ENCODE data around the gene NTS. TPM values are rescaled to one million over a fixed set of nuclear protein-coding genes. Genes with fewer than 3 reads are reported as not detected.

The NTS gene, protein sequence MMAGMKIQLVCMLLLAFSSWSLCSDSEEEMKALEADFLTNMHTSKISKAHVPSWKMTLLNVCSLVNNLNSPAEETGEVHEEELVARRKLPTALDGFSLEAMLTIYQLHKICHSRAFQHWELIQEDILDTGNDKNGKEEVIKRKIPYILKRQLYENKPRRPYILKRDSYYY
- not detected in 2 replicates for total RNA-seq
- not detected for polyA plus RNA-seq (2012)

DNA sequence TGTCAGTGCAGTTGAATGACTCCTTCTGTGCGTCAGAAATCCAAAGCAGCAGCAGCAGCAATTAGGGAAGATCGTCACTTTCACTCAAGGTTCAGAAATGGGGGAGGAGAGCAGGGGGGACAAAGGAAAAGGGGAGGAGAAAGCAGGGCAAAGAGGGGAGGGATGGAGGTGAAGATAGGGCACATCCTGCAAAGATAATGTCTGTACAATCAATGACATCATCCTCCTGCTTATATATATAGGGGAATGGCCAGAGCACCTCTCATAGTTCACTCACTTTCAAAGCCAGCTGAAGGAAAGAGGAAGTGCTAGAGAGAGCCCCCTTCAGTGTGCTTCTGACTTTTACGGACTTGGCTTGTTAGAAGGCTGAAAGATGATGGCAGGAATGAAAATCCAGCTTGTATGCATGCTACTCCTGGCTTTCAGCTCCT, at the start of gene NTS:
Gene NTS, plus strand, starts transcription at position 265 of the 431 bp plus-strand sequence. Its CDS starts 109 bp downstream, at position 374.
- no peak for DNase-seq (ENCODE audit: low read depth)

DNA sequence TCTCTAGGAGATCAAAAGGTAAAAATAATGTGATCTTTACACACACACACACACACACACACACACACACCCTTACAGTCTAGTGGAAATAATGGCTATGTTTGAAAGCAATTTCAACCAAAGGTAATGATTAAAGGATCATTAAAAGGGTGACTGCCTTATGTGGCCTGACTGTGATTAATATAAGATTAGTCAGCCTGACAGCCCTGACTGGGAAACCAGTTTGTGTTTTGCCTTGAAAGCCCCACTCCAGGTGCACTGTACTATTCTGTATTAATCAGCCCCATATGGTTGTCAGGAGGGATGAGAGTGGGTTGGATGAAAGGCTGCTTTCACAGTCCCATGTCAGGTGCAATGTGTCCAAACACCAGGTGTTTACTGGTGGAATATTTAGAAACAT, 48.3 kb upstream of the NTS start:
- no peak for DNase-seq (ENCODE audit: low read depth)

DNA sequence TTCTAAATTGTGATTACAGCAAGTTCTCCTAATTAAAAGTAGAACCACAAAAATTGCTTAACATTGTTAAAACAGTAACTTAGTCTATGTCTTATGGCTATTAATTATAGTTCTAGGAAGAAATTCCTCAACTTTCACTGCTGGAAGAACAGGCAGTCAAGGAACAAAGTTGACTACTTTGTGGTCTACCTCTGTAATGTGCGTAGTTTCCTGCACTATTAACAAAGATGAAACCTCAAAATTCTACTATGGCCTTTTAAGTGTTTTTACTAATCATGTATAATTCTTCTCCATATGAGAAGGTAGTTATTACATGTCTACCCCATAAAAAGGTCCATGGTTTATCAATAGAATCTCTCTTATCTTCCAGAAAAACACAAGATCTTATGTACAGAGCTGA, 45.5 kb upstream of the NTS start:
- DNase-seq (ENCODE audit: low read depth) = no peak

DNA sequence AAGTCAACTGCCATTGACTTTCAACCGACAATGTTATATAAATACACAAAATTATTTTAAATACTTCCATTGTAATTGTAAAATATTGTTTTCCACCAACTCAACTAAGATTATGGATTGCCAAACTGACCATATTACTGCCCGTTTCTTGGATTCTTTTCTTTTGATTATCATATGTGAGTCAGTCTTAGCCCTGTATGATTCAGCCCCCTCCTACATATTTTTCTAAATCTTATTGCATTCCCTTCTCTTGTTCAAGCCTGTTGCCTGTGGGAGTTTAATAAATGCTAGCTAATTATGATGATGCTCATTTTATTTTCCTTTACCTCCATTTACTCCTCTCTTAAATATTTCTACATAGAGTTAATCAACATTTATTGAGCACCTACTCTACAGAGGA, 44.7 kb upstream of the NTS start:
- no peak for DNase-seq (ENCODE audit: low read depth)

DNA sequence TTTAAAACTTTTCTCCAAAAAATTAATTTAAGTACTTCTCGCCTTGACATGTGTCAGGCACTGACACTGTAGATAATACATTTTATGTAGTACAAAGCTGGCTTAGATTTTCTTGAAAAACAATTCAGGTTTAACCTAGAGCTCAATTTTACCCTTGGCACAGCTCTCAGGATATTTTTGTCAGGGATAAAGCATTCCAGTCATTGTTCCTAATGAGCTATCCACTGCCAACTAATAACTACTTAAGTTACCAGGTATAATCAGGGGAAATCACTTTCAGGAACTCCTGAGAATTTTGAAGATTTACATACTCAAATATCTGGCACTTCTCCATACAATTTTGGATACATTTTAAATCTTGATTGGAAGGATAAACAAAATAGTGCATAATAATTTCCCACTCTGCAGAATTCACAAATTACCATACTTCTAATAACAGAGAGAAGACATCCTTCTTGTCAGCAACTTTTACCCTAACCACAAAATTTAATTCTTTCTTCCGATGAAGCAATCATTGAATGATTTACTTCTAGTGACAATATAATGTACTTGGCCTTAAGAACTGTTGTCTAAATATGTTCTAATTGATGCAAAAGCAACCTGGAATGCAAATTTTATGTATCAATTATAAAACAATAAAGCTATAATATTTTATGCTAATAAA, 42.6 kb upstream of the NTS start:
- DNase-seq (ENCODE audit: low read depth) = no peak

DNA sequence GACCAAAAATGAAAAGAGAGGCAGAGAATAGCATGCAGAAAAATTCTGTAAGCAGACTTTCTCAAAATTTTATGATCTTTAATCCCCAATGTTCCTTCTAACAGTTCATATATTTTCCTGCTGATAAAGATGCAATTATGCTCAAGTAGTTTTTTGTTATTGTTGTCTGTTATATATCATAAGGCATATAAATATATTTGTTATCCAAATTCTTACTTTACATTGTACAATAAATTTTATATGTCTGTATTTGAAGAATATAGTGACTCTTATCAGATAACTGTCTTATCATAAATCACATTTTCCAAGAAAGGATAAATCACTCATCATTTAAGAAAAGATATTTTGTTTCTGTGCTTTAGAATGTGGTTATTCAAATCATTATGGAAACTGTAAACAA, 40.5 kb upstream of the NTS start:
- no peak for DNase-seq (ENCODE audit: low read depth)

DNA sequence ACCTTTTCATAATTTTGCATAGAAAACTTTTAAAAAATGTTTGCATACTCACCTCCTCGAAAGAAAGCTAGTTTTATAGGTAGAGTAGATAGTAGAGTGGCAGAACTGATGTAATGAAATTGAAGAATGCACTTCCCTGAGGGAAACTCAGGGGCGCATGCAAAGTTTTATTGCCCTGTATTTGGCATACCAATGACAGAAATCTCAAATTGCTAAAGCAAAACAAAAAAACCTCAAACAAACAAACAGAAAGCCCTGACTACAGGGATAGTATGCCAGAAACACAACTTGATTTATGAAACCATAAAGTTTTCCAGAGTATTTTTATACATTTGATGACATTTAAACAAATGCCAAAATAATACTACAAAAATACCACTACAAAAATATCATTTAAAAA, 39.7 kb upstream of the NTS start:
- peak; percentile 1 for DNase-seq (ENCODE audit: low read depth)

DNA sequence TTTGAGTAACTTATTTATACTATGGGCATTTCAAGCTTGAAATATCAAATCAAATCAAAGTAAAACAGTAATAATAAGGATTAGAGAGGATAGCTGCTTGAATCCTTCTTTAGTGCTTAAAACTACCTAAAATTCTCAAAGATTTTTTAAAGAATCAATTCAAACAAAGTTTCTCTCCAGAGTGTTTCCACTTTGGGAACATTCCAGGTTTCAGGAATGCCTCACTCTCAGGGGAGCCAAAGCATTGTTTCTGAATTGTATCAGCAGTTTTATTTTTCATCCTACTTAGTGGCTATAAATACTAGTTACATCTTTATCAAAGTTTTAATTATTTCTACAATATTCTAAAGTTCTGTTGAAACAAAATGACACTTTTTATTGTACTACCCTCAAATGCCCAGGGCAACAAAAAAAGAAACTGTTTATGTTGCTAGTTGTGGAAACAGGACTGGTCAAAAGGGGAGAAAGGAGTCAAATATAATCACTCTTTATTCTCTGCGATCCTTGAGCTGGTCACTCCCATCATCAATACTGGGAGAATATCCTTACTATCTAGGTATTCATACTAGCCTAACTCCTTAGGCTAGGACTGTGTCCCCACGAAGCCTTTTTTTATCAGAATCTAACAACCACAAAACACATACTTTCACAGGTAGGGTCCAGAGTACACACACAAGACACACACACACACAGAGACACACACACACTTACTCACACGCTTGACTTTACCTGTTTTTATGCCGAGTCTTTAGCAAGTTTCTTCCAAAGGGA, 38.5 kb upstream of the NTS start:
- peak; percentile 26 for DNase-seq (ENCODE audit: low read depth)

DNA sequence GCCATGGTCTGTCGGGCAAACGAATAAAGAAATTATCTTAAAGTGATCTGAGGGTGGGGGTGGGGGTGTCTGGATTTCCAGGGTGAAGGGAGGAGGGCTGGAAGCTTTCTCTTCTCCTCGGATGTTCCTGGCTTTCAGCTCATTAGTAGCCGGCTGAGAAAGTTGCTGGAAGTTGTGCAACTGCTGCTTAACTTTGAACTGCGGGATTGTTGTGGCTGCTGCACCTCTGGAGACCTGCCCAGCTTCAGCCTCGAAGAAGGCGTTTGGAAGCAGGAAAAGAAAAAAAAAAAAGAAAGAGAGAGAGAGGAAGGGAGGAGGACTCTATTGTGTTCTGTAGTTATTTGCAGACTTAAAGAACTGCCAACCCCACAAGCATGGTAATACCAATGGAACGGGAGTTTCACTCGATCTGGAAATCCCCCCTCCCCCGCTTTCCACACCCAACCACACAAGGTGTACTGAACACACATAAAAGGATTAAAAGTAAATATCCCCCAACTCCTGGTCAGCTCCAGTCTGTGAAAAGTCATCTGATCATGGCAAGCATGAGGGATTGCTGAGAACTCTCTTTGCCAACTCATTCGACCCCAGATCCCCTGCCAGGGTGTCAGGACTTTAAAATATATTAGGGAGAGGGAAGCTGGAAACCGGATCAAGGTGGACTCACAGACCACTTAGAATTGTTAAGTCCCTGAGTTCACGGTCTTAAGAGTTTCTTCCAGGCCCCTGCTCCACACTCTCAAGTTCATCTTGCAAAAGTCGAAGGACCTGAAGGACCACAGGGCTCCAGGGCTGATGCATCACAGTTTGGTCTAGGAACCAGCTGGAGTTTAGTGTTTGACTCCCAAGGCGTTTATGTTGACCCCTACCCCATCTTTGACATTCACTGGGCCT, 37.7 kb upstream of the NTS start, which contains the start of gene RASSF9:
Gene RASSF9, minus strand, starts transcription at position 213 of the 894 bp plus-strand sequence. Its CDS starts 208 bp downstream, at position 5.
- DNase-seq (ENCODE audit: low read depth) = peak; percentile 38

DNA sequence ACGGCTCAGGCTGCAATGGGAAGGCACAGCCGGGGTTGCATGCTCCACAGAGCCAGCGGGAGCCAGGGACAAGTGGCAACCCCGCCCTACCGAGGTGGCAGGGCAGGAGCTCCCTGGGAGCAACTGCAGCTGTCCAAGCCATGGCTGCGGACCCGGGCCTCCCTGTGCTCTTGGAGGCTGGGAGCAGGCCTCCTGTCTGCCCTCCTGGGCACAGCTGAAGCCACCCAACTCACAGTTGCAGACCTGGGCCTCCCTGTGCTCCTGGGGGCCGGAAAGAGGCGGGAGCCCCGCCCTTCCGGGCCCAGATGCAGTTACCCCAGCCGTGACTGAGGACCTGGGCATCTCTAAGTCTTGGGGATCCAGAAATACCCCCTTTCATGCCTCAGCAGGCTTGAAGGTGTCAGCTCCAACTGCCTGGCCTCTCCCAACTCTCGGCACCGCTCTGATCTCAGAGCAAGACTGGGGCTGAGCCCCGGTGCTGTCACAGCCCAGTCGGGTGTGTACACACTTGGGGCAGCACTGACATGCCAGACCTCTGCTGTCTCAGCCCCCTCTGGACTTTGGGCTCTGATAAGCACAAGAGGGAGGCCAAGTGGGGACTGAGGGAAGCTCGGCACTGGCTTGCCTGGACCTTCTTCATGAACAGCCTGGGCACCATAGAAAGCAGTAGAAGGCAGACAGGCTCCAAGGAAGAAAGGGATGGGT, 30.3 kb upstream of the NTS start:
- no peak for DNase-seq (ENCODE audit: low read depth)

DNA sequence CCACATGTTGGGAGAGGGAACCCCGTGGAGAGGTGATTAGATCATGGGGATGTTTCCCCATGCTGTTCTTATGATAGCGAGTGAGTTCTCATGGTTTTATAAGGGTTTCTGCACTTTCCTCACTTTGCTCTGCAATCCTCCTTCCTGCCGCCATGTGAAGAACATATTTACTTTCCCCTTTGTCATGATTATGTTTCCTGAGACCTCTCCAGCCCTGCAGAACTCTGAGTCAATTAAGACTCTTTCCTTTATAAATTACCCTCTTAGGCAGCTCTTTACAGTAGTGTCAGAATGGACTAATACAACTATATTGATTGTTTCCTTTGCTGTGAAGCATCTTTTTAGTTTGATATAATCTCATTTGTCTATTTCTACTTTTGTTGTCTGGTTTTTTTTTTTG, 24.8 kb upstream of the NTS start:
- no peak for DNase-seq (ENCODE audit: low read depth)

DNA sequence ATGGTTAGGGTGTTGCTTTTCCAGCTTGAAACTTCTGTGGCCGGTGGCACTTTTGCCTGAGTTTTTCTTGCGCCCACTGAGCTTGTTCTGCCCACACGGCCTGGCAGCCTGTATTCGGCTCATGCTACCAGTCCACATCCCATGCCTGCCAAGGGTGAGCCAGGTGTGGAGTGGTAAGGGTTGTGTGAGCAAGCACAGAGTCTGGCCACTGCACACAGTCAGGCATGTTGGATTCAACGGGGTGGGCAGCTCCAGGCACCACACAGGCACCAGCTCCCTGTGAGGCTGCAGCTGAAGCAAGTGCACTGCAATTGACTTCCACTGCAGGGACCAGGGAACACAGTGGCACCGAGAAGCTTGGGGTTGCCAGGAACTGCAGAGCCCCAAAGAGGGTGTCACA, 18.8 kb upstream of the NTS start:
- DNase-seq (ENCODE audit: low read depth) = no peak

DNA sequence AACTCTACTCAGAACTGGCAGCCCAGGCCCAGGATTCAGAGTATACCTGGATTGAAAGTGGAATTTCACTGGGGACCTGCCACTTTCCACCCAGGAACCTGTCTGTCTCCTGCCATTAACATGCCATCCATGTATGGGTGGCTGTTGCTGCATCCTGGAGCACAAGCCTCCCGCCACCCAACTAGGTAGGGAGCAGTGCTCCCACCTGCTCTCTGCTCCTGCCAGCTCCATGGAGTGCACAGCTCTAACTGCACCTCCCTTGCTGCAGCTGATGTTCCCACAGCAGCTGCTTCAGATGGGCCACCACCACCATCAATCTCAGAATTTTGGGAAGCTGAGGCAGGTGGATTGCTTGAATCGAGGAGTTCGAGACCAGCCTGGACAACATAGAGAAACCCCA, 17.1 kb upstream of the NTS start:
- DNase-seq (ENCODE audit: low read depth) = no peak

DNA sequence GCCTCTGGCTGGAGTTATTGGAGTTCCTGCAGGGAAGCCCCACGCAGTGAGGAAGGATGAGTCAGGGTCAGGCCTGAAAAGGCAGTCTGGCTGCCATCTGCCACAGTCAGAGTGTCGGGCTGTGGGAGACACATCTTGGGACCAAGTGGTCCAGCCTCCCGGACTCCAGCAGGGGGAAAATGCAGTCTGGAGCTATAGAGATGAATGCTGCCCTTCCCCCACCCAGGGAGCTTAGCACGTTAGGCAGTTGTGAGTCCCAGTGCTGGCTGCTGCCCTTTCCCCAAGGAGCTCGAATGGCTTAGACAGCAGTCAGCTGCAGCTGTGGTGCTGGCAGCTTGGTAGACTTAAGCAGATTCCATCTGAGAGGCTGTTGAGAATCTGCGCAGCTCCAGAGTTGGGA, 8.2 kb upstream of the NTS start:
- DNase-seq (ENCODE audit: low read depth) = peak; percentile 1

DNA sequence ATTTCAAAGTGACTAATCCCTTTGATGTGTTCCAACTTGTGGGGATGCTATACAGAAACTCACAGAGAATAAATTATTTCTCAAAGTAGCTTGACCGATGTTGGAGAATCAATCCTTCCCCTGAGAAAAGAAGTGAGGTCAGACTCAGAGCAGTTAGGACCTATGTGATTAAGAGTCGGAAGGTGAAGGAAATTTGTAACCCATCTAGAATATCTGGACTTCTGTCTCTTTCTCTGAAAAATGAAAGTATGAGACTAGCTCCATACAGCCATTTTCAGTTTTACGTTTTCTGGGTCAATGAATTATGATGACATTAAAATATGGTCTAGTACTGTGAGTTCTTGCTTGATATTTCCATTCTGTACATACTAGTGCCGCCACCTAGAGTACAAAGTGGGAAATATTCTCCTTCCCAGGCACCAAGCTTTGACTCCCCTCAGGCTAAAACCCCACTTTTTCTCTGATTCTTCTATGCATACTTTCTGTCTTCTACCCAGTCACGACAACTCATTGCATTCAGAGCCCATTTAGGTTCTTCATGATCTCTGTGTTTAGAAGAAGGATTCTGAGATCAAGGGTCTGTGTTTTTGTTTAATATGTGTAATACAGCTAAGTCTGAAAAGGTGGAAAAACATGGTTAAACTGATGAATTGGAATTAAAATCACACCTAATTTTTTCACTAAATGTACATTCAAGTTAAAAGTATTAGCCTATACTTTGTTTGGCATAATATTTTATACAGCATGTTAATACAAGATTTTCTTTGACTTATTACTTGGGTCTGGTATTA, 6.9 kb upstream of the NTS start:
- peak; percentile 63 for DNase-seq (ENCODE audit: low read depth)

DNA sequence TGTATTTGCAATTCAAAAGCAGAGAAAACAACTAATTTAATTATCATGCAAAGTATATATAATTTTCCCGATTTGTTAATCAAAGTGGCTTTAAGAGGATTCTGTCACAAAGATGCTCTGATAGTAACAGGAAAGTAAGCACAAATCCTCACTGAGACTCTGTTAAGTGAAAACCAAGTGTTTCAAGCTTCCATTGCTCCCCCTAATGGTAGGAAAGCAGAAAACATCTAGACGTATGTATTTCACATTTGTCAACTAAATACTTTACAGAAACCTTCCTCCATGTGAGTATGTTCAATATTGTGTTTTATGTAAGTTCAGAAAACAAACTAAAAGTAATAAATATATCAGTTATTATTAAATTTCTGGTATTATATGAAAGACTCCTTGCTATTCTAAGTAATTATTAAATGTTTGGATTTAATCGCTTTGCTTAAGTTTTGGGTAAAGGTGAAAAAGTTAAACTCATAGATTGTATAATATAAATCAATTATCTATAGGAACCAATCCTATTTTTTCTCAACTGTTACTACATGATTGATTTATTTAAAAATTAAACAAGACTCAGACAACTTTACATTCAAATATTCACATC, 1.5 kb upstream of the NTS start:
- DNase-seq (ENCODE audit: low read depth) = peak; percentile 55

DNA sequence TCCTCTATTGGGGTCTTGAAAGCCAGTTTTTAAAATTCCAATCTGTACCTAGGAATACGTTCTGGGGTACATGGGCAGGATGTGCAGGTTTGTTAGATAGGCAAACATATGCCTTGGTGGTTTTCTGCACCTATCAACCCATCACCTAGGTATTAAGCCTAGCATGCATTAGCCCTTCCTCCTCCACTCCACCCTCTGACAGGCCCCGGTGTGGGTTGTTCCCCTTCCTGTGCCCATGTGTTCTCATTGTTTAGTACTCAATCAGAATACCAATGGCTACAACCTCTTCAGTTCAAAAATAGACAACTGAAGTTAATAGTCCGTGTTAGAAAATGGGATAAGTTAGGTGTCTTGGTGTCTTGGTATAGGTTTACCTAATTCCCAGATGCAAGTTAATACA, 3.4 kb downstream of the NTS start:
- DNase-seq (ENCODE audit: low read depth) = no peak

DNA sequence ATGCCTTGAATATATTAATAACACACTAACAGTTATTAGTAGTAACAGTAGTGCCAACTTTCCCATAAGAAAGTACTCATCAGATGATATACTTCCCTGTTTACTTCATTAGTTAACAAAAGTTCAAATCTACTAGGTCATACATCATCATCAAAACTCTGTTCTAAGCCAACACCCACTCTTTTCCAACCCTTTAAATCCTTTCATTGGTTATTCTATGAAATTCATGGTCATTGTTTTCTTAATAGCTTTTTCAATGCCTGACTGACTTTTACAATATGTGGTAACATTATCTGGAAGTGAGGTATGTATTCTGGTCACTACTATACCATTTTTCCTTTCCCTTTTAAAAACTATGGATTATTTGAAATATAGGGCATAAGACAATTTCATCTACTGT, 9.7 kb downstream of the NTS start:
- DNase-seq (ENCODE audit: low read depth) = no peak

DNA sequence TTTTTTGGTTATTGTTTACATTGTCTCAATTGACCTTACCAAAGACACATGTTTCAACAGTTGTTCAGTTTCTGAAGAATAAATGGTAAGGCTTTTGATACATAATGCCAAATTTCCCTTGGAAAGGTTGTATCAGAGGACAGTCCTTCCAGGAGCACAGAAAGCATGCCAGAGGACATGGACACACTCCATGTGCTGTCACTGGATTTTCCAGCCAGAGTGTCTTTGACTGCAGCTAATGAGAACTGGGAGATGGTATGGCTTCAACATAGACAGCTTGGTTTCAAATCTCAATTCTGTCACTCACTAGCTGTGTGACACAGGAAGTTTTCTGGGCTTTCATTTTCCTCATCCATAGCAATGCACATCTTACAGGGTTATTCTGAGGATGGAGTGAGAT, 20.6 kb downstream of the NTS start:
- DNase-seq (ENCODE audit: low read depth) = no peak
